Measurements from ENCODE around the gene SMOC2.
"Not testable (repeated sequence)": the region's sequence is repeated elsewhere in the genome, so short reads cannot be mapped to it uniquely, and the experiment has no call there.

The SMOC2 gene

DNA sequence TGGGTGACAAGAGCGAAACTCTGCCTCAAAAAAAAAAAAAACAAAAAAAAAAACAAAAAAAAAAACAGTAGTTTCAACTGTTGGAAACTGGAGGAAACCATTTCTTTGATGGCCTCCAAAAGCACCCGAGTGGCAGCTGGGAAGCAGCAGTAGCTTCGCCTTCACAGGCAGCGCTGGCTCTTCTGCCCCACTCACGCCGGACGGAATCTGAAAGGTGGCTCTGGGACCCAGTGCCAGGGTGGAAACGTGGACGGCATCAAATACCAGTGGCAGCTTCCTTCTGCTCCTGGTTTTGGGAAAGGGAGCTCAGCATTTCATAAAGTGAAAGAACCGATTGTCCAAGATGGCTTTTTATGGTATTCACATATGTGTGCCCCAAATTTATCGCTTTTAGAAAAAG lies 159.4 kb downstream of the SMOC2 start:
- no peak for DNase-seq (ENCODE audit: low read depth, low spot score)

DNA sequence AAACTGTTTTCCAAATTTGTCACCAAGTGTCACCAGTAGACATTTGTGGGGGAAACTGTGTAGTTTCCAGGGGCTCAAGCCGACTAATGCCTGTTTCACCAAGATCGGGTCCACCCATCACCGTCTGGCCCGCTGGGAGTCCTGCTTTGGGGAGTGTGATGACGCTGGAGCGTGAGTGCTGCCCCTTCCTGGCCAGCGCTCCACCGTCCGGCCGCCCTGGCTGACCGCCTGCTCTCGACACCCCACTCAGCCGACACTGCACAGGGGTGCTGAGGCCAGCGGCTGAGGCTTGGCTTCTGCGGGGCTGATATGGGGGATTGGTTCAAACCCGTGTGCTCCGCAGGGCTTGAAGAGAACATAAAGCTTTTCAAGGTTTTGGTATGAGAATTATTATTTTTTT lies 160.1 kb downstream of the SMOC2 start:
- DNase-seq (ENCODE audit: low read depth, low spot score), result no peak

DNA sequence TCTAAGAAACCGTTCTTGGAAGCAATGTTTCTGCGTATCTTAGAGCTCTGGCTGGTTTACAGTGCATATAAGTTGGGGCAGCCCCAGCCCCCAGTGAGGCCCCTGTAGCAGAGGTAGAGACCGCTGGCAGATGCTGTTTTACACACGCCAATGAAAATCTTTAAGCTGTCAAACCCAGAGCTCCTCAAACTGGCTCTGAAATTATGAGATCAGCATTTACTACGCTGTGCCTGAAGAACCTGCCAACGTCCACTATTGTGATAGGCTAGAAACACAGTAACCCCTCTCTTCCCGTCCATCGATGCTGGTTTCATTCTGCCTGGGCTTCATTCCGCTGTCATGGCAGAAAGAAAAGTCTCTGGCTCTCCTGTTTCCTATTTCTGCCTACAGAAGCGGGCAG lies 160.6 kb downstream of the SMOC2 start:
- DNase-seq (ENCODE audit: low read depth, low spot score), result no peak

DNA sequence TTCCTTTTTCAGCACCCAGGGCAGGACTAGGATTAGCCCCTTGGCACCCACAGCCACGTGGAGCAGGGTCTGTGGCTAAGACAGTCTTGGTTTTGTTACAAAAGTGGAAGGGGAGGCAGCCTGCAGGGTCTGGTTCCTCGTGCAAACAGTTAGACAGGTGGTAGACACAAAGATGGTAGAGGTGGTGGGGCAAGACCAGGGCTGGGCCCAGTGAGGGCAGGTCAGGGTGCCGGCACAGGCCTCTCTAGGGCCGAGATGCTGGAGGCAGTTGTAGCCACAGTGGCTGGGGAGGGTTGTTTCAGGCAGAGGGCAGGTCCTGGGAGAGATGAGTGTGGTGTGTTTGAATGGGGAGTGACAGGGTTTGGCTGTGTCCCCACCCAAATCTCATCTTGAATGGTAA lies 161.6 kb downstream of the SMOC2 start:
- no peak for DNase-seq (ENCODE audit: low read depth, low spot score)

DNA sequence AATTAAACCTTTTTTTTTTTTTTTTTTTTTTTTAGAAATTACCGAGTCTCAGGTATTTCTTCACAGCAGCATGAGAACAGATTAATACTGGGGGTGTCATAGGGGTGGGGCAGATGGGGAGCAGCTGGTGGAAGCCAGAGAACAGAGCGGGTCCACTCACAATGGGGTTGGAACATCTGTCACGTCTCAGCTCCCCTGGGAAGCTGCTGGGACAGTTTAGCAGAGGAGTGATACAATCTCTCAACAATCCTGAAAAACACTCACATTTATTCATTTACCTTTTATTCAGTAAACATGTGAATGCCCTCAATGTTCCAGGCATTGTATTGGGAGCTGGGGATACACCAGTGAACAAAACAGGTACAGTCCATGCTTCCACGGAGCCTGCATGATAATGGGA lies 162.2 kb downstream of the SMOC2 start:
- no peak for DNase-seq (ENCODE audit: low read depth, low spot score)

DNA sequence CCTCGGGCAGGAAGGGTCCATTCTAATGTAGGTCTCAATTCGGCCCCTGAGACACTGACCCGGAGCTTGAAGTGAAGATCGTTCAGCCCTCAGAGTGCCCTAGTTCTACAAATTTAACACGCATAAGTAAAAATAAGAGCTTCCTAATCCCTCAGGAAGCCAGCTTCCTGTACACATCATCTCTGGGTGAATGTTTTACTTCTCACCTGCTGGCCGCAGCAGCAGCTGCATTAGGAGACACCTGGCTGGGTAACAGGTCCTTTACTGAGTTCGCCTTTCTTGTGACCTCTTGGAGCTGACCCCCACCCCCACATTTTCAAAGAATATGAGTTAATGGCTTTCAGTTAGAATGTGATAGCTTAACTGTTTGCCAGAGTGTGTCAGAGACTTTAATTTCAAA lies 165.0 kb downstream of the SMOC2 start:
- DNase-seq (ENCODE audit: low read depth, low spot score), result no peak

DNA sequence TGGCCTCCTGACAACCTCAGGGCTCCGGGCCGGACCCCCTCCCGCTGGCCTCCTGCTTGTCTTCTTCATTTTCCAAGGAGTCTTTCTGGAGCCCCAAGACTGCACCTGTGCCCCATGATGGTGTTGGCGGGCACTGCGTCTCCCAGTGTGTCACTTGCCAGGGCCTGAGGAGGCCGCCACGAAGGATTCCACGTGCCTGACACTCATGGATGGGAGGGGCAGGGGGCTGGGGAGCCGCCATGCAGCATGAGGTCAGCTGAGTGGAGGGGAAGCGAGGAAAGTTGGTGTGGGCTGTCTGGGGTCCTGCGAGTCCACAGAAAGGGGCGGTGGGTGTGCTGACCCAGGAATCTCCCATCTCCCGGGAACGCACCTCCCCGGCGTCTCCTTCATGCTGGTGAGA lies 165.7 kb downstream of the SMOC2 start:
- DNase-seq (ENCODE audit: low read depth, low spot score), result no peak

DNA sequence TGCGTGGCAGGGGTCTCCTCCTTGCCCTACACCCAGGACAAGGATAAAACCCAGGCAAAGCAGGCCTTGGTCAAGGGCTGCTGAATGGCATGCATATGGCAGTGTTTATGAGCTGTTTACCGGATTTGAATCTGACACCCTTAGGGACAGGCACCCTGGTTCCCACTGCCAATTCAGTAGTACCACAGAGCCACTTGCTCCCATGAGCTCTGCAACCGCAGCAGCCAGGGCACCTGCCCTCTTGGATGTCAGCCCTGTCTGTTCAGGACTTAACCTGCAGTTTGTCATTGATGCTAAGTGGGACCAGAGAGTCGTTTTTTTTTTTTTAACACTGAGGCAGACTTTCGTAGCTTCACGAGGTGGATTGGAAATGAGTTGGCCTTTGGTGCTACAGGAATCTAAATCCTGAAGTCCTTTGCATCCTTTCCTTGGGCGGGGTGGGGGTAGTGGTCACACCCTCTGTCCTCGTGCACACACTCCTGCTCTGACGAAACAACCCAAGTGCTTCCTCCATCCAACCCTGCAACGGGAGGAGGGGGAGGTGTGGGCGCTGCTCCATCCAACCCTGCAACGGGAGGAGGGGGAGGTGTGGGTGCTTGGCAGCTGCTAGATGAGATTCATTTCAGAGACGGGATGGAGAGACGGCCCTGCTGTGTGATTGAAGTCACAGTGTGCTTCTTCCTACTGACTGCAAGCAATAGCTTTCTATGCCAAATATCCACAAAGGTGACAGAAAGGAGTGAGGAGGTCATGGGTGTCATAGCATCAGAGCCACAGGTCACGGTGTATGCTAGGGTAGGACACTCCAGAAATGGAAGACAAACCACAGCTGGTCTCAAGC lies 166.5 kb downstream of the SMOC2 start:
- peak; percentile 32 for DNase-seq (ENCODE audit: low read depth, low spot score)

DNA sequence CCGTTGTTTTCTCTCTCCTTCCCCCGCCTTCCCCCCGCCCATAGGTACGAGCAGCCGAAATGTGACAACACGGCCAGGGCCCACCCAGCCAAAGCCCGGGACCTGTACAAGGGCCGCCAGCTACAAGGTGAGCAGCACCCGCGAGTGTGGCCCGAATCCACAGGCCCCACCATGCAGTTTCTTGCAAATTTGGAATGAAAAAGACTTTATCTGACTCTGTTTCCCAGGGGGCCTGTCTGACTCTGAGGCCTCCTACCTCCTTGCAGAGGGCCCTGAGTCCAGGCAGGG lies 167.1 kb downstream of the SMOC2 start:
- no peak for DNase-seq (ENCODE audit: low read depth, low spot score)

DNA sequence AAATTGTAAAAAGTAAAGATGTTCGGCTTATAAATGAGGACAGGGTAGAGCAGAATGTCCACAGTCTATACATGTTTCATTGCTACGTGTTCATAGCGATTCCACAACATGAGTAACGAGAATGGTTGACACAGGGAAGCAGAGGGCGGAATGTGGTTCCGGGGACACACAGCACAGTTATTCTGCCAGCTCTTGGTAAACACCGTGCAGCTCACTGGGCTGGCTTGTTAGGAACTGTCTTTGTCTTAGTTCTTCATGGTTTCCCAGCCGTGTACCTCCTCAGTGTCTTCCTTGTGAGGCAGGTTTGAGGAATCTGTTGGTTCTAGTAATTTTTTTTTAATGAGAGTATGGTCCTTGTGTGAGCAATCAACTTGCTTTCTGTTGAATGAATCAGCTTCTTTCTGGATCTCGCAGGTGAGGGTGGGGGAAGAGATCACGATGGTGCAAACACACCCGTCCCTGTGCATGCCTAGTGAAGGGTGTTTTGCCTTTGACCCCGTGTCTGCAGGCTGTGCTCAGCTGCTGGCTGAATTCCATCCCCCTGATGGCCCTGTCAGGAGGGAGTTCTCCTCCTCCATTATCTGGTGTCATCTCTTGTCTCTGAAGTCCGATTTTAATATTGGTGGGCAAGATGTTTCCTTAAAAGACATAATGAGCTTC lies 168.2 kb downstream of the SMOC2 start:
- no peak for DNase-seq (ENCODE audit: low read depth, low spot score)

DNA sequence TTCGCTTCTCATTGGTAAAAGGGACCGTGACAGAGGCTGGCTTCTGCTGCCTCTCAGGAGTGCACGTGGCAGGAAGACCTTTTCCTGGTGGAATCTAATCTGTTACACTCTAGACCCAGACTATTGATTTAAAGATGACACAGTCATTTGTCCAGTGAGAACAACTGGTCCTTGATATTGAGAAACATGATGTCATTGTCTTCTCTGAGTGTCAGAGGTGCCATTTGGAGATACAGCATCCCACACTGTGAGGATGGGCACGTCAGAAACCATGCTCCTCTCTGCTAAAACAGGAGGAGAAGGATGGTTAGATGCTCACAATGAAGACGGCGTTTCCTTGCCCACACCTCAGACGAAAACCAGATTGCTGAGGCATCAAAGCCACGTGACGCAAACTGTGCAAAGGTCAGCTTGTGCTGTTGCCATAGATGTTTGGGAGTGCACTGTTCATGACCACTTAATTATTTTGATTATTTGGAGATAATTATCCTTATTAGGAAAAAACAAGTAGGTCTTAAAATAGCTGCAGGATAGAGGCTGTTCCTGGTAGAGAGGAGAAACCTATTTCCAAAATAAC lies 169.0 kb downstream of the SMOC2 start:
- no peak for DNase-seq (ENCODE audit: low read depth, low spot score)

DNA sequence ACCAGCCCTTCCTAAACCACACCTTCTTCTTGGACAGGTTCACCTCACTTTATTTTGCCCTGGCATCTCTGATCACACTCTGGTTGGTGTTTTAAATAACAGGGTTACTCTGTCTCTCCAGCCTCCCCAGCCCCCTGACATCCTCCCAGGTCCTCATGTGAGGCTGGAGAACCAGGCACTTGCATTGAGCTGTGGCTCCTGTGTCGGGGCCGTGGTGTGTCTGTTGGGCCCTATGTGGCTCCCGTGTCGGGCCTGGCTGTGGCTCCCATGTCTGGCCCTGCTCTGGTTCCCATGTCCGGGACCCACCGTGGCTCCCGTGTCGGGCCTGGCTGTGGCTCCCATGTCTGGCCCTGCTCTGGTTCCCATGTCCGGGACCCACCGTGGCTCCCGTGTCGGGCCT lies 170.0 kb downstream of the SMOC2 start:
- not testable (repeated sequence) for DNase-seq (ENCODE audit: low read depth, low spot score)

DNA sequence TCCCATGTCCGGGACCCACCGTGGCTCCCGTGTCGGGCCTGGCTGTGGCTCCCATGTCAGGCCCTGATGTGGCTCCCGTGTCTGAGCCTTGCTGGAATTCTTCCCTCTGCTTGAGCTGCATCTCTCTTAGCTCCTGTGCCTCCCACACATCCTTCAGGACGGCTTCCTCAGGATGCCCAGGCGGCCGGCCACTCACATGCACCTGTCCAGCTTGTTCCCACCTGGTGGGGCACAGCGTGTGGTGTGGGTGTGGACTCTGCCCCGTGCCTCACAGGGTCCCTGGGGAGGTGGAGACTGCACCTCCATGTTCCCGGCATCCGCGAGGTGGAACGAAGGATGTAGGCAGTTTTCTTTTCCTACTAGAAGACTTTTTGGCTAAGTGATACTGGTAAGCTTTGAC lies 170.7 kb downstream of the SMOC2 start:
- no peak for DNase-seq (ENCODE audit: low read depth, low spot score)

DNA sequence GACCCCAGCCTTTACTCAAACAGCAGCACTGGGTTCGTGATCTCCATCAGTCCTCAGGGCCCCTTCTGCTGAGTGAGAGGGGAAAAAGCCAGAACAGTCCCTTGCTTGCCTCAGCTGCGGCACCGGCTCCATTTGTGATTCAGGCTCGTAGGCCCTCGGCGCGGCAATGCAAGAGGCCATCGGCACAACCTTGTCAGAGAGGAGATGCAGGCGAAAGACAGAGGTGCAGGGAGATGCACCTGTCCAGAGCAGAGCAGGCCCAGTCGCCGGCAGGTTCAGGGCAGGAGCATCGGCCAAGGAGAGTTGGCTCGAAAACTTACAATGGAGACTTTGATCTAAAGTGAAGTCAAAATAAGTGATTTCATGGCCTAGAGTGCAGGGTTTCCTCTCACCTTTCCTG lies 171.6 kb downstream of the SMOC2 start:
- no peak for DNase-seq (ENCODE audit: low read depth, low spot score)

DNA sequence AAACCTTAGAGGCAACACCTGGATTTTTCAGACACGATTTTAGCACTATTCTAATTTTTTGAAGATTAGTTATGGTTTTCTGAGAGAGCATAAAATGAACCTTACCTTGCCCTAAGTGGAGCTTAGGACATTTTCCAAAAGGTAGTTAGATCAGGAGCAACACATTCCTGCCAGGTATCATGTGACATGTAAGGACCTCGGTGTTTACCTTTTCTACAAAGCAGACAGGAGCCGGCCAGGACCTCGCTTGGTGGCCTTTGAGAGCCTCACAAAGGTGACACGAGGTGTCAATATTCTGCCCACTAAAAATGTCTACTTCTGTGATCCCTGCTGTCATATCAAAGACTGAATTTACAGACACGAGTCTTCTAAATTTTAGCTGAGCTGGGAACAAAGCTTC lies 174.9 kb downstream of the SMOC2 start:
- no peak for DNase-seq (ENCODE audit: low read depth, low spot score)

DNA sequence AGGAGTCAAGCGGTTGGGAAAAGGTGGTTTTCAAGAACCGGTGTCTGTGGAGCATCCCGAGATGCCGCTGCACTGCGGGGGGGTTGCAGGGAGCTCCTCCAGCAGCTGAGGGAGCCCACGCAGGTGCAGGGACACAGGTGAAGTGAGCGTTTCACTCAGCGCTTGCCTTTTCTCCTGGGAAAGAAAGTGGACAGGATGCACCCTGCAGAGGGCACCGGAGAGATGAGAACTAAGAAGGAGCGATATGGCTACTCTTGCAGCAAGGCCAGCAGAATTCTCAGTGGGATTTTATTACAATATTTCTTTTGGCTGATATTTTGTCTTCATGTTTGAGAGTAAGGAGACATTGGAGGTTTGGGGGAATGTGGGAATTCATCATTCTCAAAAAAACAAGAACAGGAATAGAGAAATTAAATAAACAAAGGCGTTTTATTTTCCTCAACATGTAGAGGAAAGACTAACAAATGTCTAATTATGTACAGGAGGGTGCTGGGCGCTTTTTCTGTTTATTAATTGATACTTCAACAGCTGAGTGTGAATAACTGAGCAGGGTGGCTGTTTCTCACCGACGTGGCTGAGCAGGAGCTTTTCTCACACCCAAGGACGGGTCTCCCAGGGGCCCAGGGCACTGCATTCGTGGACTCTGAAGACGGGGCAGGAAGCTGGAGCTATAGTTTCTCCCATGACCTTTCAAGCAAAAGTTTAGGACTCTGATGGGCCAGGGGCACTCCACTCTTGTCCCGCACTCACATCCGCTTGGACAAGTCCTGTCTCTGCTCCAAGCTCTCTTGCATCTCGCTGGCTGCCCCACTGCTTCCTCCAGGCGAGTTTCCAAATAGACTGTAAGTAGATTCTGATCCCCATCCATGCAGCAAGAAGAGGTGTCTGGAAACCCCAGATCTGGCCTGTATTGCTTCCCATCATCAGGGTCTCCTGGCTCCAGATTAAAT lies 176.1 kb downstream of the SMOC2 start:
- no peak for DNase-seq (ENCODE audit: low read depth, low spot score)

DNA sequence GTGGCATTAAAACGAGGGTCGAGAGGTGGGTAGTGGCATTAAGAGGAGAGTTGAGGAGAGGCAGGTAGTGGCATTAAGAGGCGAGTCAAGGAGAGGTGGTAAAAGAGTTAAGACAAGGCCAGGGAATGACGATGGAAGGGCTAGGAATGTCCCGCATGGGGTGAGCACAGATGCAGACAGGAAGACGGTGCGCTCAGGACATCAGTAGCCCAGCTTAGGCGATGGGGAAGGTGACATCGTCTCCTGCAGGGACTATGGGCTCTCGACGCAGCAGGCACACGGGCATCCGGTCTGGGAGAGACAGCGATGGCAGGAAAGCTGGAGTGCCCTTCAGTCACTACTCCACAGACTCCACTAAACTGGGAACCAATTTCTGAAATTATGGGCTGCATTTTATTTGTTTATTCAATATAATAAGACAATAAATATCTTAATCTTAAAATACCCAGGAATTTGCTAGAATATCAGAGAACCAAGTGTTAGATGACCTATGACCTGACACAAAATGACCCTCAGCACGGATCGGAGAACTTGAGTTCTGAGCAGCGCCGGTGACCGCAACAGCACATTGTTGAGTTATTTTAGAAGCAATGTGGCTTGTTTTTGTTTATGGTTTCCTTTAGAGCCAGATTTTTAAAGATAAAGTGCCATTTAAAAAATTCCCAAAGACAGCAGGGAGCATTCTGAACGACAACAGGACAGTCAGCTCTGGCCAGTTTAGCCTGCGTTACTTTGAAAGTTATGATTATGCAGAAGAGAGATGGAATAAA lies 177.7 kb downstream of the SMOC2 start:
- no peak for DNase-seq (ENCODE audit: low read depth, low spot score)

DNA sequence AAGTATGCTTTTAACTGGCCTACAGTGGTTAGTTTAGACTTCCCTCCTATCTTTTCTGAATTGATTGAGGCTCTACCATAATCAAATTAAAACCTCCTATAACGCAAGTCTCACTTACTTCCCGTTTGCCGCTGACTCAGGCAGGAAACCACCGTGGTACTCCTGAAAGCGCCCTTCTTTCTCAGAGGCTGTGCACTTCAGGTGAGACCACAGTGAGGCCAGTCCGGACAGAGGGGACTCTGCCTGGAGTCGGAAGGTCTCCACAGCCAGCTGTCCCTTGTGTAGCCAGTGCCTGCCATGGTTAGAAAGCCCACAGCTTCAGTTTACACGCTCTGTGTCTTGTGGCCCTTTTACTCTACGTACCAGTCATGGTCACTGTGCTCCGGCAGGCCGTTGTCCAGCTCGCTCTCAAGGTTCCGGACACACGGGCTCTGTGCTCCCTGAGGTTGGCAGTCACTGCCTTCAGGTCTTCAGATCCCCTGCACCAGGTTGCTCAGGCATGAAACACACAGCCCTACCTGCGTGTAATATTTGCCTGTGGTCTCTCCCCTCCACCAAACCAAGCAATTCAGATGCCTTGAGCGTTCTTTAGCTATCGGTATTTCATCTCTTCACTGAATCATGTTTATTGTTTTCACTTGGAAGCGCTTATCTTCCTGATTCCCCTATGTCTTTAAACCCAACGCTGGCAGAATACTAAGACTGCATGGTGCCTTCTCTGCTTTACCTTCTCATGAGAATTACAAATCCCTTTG lies 178.8 kb downstream of the SMOC2 start:
- no peak for DNase-seq (ENCODE audit: low read depth, low spot score)

DNA sequence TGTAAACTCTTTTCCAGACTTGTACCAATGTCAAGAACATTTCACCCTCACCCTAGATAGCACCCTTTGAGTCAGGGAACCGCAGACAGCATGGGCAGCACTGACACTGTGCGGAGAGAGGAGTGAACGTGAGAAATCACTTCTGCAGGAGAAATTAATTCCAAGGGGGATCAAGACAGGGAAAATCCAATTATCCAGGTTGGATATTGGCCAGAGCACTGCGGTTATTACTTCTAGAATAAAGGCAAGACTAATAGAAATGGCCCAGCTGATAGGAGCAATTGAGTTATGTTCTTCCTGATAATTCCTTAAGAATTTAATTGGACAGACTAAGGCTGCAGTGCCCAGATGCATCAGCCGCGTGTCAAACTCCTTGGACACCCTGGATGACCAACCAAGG lies 179.6 kb downstream of the SMOC2 start:
- DNase-seq (ENCODE audit: low read depth, low spot score), result no peak

DNA sequence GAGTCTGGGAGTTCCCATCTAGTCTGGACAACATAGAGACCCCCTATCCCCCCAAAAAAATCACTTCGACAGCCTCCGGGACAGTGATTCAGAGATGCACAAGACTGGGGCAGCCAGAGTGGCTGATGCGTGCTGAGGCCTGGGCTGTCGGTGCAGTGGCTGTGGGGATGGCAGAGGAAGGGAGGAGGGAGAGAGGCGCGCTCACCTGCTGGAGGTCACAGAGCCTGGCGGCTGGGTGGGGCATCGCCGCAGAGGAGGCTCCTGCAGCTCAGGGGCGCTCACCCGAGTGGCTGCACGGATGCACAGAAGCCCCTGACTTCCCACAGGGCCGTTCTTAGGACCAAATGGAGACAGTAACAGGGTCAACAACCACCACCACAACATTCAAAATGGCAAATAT lies 182.8 kb downstream of the SMOC2 start:
- DNase-seq (ENCODE audit: low read depth, low spot score), result no peak

DNA sequence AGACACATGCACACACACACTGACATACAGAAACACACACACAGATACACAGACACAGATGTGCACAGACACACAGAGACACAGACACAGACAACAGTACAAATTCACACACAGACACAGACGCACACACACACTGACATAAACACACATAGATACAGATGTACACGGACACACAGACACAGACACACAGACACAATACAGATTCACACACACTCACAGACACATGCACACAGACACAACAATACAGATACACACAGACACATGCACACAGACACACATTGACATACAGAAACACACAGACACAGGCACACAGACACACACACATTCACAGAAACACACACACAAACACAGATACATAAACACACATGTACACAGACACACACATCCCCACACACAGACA lies 183.6 kb downstream of the SMOC2 start:
- DNase-seq (ENCODE audit: low read depth, low spot score), result no peak

Data from ELF-1 (cell line).